ENCODE data around the gene NOSIP.
"Not testable (repeated sequence)": the region's sequence is repeated elsewhere in the genome, so short reads cannot be mapped to it uniquely, and the experiment has no call there.

NOSIP gene

DNA sequence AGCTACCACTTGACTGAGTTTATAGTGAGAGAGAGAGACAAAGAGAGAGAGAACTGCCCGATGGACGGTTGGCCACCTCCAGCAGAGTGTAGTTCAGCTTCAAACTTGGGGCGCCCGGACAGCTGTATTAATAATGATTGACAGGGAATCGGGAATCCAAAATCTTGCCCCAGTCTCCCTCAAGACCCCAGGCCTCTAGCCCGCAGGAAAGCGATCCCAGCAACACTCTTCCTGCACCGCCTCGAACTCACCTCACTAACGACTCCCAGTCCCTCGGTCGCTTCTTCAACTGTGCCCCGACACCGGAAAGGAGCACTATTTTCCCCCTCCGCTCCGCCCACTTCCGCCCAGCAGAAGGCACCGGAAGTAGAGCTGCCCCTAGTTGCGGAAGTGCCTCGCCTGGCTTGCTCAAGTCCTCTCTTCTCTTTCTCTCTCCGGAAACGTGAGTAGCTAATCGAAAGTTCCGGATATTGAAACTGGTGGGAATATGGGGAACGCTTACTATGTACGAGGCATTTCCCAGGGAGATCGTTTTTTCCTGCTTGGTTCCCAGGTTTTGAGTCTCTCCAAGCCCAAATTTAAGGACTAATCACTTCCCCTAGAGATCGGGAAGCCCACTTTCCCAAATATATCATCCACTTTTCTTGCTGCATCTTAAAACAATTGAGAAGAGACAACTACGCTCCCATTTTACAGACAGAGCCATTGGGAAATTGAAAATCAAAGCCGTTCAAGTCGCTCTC, at the start of gene NOSIP:
Gene NOSIP, minus strand, starts transcription at position 293 of the 743 bp plus-strand sequence. CDS start 19,865 bp downstream, outside the sequence.
- Mint-ChIP-seq H3K4me3 (peak within 1 kb of the TSS; percentile 98), H3K9me3 (no peaks in the 10 kb centered on the region), H3K27ac (peak within 1 kb of the TSS; percentile 92), H3K36me3 (ENCODE audit: low read depth) (peaks cover 13% of the 10 kb centered on the region), H3K27me3 (ENCODE audit: low read depth) (no peaks in the 10 kb centered on the region), H3K4me1 (ENCODE audit: low read depth) (peaks cover 25% of the 10 kb centered on the region)
- peak; percentile 94 for DNase-seq (ENCODE audit: low spot score)

- Mint-ChIP-seq H3K9me3 (no peaks in the 10 kb centered on the region), H3K4me3 (no peak overlapping the region), H3K27ac (no peak overlapping the region), H3K4me1 (ENCODE audit: low read depth) (no peaks in the 10 kb centered on the region), H3K36me3 (ENCODE audit: low read depth) (peaks cover 12% of the 10 kb centered on the region), H3K27me3 (ENCODE audit: low read depth) (no peaks in the 10 kb centered on the region)
- DNase-seq (ENCODE audit: low spot score), result no peak
These were observed 49.3 kb upstream of the NOSIP start for GRCh38 chr19:49629659-49630058.

GRCh38 chr19:49626226-49626625, 45.9 kb upstream of the NOSIP start:
- Mint-ChIP-seq H3K27ac (no peak overlapping the region), H3K9me3 (no peaks in the 10 kb centered on the region), H3K4me1 (ENCODE audit: low read depth) (no peaks in the 10 kb centered on the region), H3K4me3 (no peak overlapping the region), H3K36me3 (ENCODE audit: low read depth) (peaks cover 31% of the 10 kb centered on the region), H3K27me3 (ENCODE audit: low read depth) (no peaks in the 10 kb centered on the region)
- DNase-seq (ENCODE audit: low spot score), result no peak

GRCh38 chr19:49624967-49625910, 44.9 kb upstream of the NOSIP start:
- no peak for DNase-seq (ENCODE audit: low spot score)
- Mint-ChIP-seq H3K9me3 (no peaks in the 10 kb centered on the region), H3K27me3 (ENCODE audit: low read depth) (no peaks in the 10 kb centered on the region), H3K36me3 (ENCODE audit: low read depth) (peaks cover 31% of the 10 kb centered on the region), H3K4me1 (ENCODE audit: low read depth) (no peaks in the 10 kb centered on the region), H3K4me3 (no peak overlapping the region), H3K27ac (no peak overlapping the region)

- not testable (repeated sequence) for H3K27ac Mint-ChIP-seq; H3K9me3 Mint-ChIP-seq; H3K27me3 Mint-ChIP-seq (ENCODE audit: low read depth); H3K4me1 Mint-ChIP-seq (ENCODE audit: low read depth); H3K4me3 Mint-ChIP-seq; DNase-seq (ENCODE audit: low spot score)
- peaks cover 54% of the 10 kb centered on the region for H3K36me3 Mint-ChIP-seq (ENCODE audit: low read depth)
These were observed 37.5 kb upstream of the NOSIP start for GRCh38 chr19:49617860-49618259.

DNA sequence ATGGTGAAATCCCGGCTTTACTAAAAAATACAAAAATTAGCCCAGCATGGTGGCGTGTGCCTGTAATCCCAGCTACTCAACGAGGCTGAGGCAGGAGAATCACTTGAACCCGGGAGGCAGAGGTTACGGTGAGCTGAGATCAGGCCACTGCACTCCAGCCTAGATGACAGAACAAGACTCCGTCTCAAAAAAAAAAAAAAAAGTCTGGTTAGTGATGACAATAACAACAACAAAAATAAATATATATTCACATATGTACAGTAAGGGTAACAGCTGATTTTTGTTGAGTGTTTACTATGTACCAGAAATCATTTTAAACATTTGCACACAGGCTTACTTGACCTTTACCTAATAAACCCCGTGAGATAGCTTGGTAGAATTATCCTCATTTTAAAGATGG, 36.6 kb upstream of the NOSIP start:
- DNase-seq (ENCODE audit: low spot score), result no peak
- Mint-ChIP-seq H3K27me3 (ENCODE audit: low read depth) (no peaks in the 10 kb centered on the region), H3K9me3 (no peaks in the 10 kb centered on the region), H3K36me3 (ENCODE audit: low read depth) (peaks cover 55% of the 10 kb centered on the region), H3K4me3 (no peak overlapping the region), H3K27ac (no peak overlapping the region), H3K4me1 (ENCODE audit: low read depth) (peaks cover 3% of the 10 kb centered on the region)

GRCh38 chr19:49616532-49616931, 36.2 kb upstream of the NOSIP start:
- Mint-ChIP-seq H3K27me3 (ENCODE audit: low read depth) (no peaks in the 10 kb centered on the region), H3K36me3 (ENCODE audit: low read depth) (peaks cover 52% of the 10 kb centered on the region), H3K4me1 (ENCODE audit: low read depth) (peaks cover 3% of the 10 kb centered on the region), H3K27ac (no peak overlapping the region), H3K9me3 (no peaks in the 10 kb centered on the region), H3K4me3 (no peak overlapping the region)
- DNase-seq (ENCODE audit: low spot score), result no peak

GRCh38 chr19:49615861-49616260, 35.5 kb upstream of the NOSIP start:
- peaks cover 50% of the 10 kb centered on the region for H3K36me3 Mint-ChIP-seq (ENCODE audit: low read depth)
- no peak overlapping the region for H3K4me3 Mint-ChIP-seq

DNA sequence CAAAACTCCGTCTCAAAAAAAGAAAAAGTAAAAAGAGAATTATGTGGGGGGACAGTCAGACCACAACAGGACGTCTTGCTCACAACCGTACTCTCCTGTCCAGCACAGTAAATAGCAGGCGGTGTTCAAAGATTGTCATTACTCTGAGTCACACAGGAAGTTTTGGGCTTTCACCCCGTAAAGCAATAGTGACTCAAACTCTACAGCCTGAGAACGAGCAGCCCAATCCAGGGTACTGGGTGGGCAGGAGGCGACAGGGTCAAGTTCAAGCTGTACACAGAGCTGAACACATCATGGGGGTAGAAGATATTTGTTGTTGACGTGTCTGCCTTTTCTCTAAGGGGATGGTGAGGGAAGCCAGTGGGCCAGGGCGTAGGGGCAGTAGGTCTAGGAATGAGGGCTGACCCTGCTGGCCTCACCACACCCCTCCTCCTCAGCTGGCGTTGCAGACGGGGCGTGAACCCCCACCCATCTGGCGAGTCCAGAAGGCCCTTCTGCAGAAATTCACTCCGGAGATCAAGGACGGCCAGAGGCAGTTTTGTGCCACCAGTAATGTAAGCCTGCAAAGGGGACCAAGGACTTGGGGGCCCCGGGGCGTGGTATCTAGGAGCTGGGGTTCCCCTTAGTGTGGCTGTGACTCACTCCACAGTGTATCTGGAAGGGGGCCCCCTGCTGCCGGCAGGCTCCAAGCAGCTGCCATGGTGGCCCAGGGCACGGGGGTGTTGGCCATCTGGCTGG, 33.9 kb upstream of the NOSIP start:
- no peak for DNase-seq (ENCODE audit: low spot score)
- H3K4me3 Mint-ChIP-seq, result no peak overlapping the region

More at GRCh38 chr19:49615861-49616260, 35.5 kb upstream of the NOSIP start:
- H3K27me3 Mint-ChIP-seq (ENCODE audit: low read depth), result no peaks in the 10 kb centered on the region
- no peak for DNase-seq (ENCODE audit: low spot score)
- H3K9me3 Mint-ChIP-seq, result no peaks in the 10 kb centered on the region
- no peak overlapping the region for H3K27ac Mint-ChIP-seq
- peaks cover 3% of the 10 kb centered on the region for H3K4me1 Mint-ChIP-seq (ENCODE audit: low read depth)

DNA sequence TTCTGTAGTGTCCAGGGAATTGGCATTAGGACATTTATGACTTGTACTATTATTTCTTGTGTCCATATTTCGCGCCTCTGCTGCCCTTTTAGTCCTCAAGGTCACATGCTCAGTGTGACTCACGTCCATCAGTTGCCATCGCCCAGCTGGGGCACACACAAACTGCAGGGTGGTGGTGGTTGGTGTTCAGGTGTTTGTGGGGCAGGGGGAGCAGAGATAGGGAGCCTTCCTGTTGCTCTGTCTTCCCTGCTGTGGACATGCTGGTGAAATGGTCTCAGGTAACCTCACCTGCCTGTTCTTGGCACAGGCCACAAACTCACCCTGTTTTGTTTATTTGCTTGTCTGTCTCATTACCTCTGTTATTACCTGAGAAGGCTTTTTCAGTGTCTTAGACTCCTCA, 33.0 kb upstream of the NOSIP start:
- DNase-seq (ENCODE audit: low spot score), result no peak
- Mint-ChIP-seq H3K36me3 (ENCODE audit: low read depth) (peaks cover 46% of the 10 kb centered on the region), H3K4me3 (no peak overlapping the region), H3K4me1 (ENCODE audit: low read depth) (peaks cover 3% of the 10 kb centered on the region), H3K27me3 (ENCODE audit: low read depth) (no peaks in the 10 kb centered on the region), H3K9me3 (no peaks in the 10 kb centered on the region), H3K27ac (no peak overlapping the region)

More for the DNA sequence above, 33.9 kb upstream of the NOSIP start:
- H3K27ac Mint-ChIP-seq, result peak overlapping the region; percentile 36
- peaks cover 3% of the 10 kb centered on the region for H3K4me1 Mint-ChIP-seq (ENCODE audit: low read depth)
- H3K36me3 Mint-ChIP-seq (ENCODE audit: low read depth), result peaks cover 49% of the 10 kb centered on the region
- no peaks in the 10 kb centered on the region for H3K27me3 Mint-ChIP-seq (ENCODE audit: low read depth)
- no peaks in the 10 kb centered on the region for H3K9me3 Mint-ChIP-seq

DNA sequence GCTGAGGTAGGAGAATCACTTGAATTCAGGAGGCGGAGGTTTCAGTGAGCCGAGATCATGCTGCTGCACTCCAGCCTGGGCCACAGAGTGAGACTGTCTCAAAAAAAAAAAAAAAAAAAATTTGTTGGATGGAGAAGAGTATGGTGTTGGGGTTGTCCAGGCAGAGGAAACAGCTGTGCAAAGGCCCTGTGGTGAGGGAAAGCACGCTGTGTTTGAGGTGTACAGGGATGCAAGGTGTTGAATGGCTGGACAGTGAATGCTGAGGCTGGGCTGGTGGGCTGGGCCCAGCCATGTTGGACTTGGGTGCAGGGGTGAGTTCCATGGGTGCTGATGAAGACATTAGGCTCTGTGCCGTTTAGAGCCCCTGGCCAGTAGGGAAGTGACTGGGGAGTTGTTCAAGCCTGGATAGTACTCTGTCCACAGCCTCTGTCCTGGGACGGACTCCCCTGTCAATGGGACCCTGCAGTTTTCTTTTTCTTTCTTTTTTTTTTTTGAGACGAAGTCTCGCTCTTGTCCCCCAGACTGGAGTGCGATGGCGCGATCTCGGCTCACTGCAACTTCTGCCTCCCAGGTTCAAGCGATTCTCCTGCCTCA, 29.2 kb upstream of the NOSIP start:
- Mint-ChIP-seq H3K9me3 (no peaks in the 10 kb centered on the region), H3K4me1 (ENCODE audit: low read depth) (peaks cover 3% of the 10 kb centered on the region), H3K36me3 (ENCODE audit: low read depth) (peaks cover 18% of the 10 kb centered on the region), H3K27me3 (ENCODE audit: low read depth) (no peaks in the 10 kb centered on the region), H3K4me3 (no peak overlapping the region), H3K27ac (no peak overlapping the region)
- no peak for DNase-seq (ENCODE audit: low spot score)

DNA sequence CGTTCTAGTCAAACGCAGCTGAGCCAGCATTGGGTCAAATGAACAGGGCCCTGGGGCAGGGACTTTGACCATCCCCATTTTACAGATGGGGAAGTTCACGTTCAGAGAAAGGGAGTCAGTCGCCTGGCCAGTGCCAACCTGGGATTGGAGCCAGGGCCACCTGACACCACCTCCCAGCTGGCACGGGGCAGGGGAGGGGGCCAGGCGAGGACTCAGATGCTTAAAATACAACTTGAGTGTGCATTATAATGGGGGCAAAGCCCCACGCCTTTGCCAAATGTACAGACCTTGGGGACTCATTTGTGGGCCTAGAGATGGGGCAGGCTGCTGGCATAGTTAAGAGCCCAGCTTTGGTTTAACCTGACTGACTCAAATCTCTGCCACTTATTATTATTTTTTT, 25.2 kb upstream of the NOSIP start:
- H3K27ac Mint-ChIP-seq, result no peak overlapping the region
- no peak for DNase-seq (ENCODE audit: low spot score)
- no peaks in the 10 kb centered on the region for H3K27me3 Mint-ChIP-seq (ENCODE audit: low read depth)
- H3K4me3 Mint-ChIP-seq, result no peak overlapping the region
- H3K4me1 Mint-ChIP-seq (ENCODE audit: low read depth), result no peaks in the 10 kb centered on the region
- no peaks in the 10 kb centered on the region for H3K9me3 Mint-ChIP-seq
- peaks cover 28% of the 10 kb centered on the region for H3K36me3 Mint-ChIP-seq (ENCODE audit: low read depth)

DNA sequence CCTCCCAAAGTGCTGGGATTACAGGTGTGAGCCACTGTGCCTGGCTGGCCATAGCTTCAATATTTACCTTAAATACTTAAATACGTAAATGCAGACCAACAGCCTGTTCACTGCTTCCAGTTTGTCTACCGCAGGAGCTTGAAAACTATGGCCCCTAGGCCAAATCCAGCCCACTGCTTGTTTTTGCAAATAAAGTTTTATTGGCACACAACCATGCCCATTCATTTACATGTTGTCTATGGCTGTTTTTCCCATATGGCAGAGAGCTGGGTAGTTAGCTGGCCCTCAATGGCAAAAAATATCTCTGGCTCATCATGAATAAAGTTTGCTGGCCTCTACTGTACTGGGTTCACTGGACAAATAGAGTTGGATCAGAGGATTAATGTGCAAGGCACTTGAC, 22.4 kb upstream of the NOSIP start:
- no peak overlapping the region for H3K27ac Mint-ChIP-seq
- DNase-seq (ENCODE audit: low spot score), result no peak
- peaks cover 38% of the 10 kb centered on the region for H3K36me3 Mint-ChIP-seq (ENCODE audit: low read depth)
- H3K9me3 Mint-ChIP-seq, result no peaks in the 10 kb centered on the region
- H3K4me3 Mint-ChIP-seq, result no peak overlapping the region
- no peaks in the 10 kb centered on the region for H3K4me1 Mint-ChIP-seq (ENCODE audit: low read depth)
- H3K27me3 Mint-ChIP-seq (ENCODE audit: low read depth), result no peaks in the 10 kb centered on the region

Measured in T-helper 2 cell treated with Interferon-gamma antibody and Interleukin-4, amounts not matched to agents 5 μg/mL and 100 μg/mL, for 36 hours (primary cell).